NCI-H345 (cell line): Measurements from ENCODE around the gene TGFB1.
"Not testable (repeated sequence)": the region's sequence is repeated elsewhere in the genome, so short reads cannot be mapped to it uniquely, and the experiment has no call there.

ENCODE experiments used
- DNase-seq: peaks from one replicate; lab custom pipeline; 2025; lab: John Stamatoyannopoulos, UW

The TGFB1 gene

DNA sequence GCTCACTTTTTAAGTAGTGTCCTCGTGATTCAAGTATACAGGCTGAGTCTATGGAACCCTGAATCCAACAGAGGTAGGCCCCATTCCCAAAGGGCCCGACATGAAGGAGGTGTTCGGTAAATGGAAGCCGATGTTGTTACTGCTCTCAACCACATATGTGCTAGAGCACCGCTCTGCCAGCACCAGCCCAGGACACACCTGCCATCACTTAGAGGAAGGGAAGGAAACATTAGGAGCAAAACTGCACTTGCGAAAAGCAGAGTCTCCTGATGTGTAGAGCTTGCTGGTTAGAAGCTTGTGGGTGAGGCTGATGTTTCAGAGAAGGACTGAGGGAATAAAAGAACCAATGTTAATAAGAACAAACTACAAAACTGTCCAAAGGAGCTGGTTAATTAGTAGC lies 53.2 kb downstream of the TGFB1 start:
- no peak for DNase-seq

DNA sequence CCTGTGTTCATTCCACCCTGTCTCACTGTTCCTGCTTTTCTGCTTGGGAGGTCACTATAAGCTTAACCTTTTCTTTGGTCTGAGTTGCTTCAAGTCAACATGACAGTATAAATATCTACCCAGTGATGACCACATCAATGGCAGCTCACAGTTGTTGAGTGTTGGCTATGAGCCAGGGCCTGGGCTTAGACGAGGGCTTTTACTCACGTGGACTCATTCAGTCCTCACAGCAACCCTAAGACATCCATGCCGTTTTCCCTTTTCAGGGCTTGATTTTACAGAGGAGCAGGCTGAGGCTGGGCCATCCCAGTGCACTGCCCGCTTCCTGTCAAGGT lies 54.0 kb downstream of the TGFB1 start:
- no peak for DNase-seq

DNA sequence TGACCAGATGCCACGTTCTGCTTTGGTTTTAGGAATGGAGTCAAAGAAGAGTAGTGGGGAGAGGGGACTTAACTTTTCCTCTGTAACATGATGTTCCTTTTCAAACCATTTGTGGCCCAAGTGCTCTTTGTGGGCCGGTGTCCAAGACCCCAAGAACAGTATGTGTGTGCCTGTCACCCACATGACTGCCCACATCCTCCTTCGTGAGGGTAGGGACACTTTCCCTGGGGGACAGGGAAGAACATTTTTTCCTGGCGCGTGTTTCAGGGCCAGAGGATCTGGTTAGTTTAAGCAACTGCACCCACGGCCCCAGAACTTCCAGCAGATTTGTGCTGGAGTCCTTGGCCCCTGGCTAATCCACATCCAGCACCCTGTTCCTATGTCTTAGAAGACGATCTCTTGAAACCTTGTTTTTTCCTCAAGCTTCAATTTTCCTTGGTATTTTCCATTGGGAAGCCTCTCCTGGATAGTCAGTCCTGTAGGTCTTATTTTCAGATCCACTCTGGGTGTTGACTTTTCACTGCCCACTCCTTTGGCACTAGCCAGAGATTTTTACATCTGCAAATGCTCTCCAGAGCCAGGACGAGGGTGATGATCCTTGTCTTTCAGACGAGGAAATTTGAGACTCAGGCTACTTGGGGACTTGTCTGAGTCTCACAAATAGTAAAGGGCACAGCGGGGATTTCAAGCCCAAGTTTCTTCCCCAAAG lies 54.5 kb downstream of the TGFB1 start:
- no peak for DNase-seq

DNA sequence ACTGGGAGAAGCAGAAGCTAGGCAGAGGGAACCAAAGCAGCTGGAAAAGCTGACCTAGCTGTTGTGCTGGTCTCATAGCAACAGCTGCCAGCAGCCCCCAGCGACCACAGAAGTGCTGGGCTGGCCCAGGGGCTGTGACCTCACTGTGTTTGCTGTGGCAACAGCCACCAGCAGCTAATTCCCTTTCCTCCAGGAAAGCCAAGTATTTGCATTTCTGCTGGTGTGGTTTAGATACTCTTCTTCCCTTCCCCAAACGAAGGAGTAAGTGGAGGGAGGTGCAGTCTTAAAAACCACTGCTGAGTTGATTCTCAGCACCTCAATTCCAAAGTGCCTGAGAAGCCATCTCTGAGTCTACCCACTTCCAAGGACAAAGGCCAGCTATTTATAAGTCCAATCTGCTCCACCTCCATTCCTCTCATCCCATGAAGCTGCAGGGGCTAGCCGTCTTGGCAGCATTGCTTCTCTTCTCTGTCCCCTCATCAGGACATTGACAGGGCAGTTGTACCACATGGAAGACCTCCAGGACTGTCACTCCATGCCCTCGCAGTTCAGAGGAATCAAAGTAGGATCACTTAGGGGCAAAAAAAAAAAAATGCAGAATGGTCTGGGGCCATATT lies 55.3 kb downstream of the TGFB1 start:
- no peak for DNase-seq

DNA sequence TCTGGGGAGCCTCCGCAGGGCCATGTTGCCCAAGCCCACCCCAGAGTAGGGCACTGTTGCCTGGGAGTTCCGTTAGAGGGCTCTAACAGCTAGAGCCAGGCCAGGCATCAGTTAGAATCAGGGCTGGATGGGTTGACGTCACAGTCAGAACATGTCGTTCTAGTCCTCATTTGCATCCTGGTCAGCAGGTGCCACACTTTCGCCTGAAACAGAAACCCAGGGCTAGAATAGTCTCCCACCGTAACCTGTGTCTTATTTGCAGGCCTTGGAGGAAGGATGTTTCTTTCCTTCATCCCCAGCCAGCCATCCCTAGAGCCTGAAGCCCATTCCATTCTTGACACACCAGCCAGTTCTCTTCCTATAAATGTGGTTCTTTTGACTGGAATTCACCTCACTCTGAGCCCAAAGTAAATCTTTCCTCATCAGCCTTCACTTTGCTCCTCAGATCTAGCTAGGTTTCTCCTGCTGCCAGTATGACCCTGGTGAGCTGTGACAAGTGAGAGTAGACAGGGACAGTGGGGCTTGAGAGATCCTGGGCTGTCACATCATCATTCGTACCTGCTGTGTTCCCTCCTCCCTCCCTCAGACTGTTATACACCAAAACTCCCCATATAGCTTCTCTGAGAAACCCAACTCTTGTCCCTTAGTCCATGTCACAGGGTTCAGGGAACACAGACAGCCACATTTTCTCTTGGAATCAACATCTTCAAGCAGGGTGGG lies 55.9 kb downstream of the TGFB1 start:
- DNase-seq: no peak

DNA sequence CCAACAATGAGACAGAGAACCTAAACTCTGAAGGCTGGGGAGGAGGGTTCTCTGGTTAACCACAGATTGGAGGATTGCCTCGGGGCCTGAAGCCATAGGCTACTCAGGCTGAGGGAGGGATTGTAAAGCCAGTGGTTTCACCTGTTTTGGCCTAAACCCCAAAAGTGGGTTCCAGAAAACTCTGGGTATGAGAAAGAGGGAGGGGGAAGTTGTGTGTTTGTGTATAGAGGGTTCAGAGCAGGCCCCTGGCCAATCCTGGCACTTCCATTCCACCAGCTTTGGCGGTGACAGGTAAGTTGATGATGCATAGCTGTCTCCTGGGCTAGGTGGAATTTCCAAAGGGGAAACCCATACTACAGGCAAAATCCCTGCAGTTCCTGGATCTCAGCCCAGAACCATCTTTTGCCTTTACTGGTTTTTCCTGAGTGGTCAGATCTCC lies 57.3 kb downstream of the TGFB1 start:
- DNase-seq: no peak

DNA sequence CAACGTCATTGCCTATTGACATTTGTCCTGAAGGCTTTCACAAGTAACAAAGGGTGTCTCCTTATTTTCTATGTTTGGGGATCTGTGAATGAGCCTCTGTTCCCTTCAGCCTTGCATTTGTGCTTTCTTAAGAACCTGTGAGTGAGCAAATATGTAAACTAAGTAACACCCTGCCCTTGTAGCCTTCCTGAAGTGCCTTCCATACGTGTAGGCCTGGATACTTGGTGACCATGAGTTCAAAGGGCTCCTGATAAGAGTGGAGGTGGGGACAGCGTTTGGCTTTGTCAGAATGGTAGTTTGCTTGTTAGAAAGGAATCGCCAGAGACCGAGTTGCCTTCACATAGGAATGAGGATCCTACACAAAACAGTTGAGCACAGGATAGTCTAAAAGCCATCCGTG lies 58.2 kb downstream of the TGFB1 start:
- DNase-seq: no peak

DNA sequence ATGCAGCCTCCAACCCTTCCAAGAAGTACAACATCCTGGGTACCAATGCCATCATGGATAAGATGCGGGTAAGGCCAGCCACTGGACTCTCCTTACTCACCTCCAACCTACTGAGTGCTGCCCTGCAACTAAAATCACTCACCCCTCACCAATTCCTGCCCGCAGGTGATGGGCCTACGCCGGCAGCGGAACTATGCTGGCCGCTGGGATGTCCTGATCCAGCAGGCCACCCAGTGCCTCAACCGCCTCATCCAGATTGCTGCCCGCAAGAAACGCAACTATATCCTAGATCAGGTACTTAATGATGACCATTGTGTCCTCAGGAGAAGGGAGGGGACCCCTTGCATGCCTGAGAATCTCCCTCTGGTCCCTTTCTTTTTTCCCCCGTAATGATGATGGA lies 59.3 kb downstream of the TGFB1 start:
- DNase-seq: no peak

DNA sequence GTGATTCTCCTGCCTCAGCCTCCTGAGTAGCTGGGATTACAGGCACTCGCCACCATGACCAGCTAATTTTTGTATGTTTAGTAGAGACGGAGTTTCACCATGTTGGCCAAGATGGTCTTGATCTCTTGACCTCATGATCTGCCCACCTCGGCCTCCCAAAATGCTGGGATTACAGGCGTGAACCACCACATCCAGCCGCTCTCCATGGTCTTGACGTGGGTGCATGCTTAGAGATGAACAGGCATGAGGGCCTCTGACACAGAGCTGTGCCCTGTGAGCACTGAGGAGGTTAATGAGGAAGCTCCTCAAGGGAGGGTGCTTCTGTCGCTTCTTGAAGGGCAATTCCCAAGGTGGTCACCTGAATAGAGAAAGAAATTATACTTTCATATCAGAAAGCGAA lies 63.9 kb downstream of the TGFB1 start:
- not testable (repeated sequence) for DNase-seq

DNA sequence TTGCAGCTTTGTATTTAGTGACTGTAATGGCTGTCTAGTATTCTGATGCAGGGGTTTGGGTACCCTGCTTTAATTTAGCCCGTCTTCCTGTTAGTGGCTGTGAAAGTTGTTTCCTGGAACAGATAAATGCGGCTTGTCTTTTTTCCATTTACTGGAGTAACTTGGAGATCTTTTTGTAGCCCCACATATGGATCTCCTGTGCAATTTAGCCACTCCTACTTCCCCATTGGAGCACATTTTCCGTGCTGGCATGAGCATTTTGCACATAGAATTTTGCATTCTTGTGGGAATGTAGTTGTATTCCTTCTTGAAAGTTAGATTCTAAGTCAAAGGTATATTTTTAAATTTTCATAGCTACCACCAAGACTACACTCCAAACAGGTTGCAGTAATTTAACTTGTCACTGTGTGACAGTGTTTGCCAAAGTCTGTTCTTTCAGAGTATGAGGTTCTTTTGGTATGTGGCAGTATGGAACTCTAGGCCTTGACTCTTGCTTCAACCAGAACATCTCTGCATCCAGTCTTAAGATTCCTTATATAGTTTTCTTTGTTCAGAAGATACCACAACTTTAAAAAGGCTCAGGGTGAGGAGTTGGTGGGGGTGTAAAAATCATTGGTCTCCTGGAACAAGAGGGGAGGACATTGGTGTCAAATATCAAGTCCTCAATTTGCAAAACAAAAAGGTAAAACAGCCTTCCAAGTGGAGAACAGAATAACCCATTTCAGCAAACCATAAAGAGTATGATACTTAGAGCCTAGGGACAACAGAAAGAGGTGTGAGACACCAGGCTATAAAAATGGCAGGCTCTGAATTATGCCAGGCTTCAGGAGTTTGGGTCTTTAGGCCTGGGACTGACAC lies 64.8 kb downstream of the TGFB1 start:
- no peak for DNase-seq
